NB4 (cell line): ENCODE measurements around the gene CPNE9.

Experiments used
- CTCF ChIP-seq: IDR thresholded peaks from one replicate; pipeline ENCODE4 v1.5.1; 2012; ENCODE audit warnings: low read depth, low read length
- POLR2A ChIP-seq: IDR thresholded peaks from 2 replicates; pipeline ENCODE4 v1.6.1; 2011; ENCODE audit warnings: mild to moderate bottlenecking; ENCODE audit not compliant: insufficient read length; ENCODE audit errors: extremely low read depth

DNA sequence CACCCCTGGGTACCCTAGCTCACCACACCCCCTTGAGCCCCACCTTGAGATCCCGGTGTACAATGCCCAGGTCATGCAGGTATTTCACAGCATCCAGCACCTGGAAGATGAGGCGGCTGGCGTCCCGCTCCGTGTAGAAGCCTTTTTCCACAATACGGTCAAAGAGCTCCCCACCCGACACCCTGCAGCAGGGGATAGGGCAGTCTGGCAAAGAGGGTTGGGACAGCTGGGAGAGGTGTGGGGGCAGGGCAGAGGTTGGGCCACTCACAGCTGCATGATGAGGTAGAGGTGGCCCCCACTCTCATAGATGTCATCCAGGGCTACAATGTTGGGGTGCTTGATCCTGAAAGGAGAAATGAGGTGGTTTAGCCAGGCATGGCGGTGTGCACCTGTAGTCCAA is 59.2 kb downstream of the CPNE9 start:
- TF ChIP-seq CTCF: no peak
- TF ChIP-seq POLR2A: no peak
